Measurements from ENCODE around the gene CHURC1. TPM values are rescaled to one million over a fixed set of nuclear protein-coding genes. Genes with fewer than 3 reads are reported as not detected.

The CHURC1 gene
- total RNA-seq, 1 donor from 2014 or later: 72.6 TPM

- Histone ChIP-seq H3K9me3 (no peaks in the 10 kb centered on the region), H3K27me3 (ENCODE audit: low read depth) (no peaks in the 10 kb centered on the region), H3K4me3 (no peak overlapping the region), H3K36me3 (no peaks in the 10 kb centered on the region), H3K4me1 (no peaks in the 10 kb centered on the region), H3K27ac (no peak overlapping the region)
- DNase-seq (no peak), ATAC-seq (no peak)
- intact Hi-C loops (cut with DNase I): no loop called here
- TF ChIP-seq CTCF (IDR thresholded peaks at IDR 0.05): no peak
These were observed 24.9 kb upstream of the CHURC1 start for GRCh38 chr14:64889352-64889751.

GRCh38 chr14:64891173-64891838, 22.9 kb upstream of the CHURC1 start:
- intact Hi-C loops (cut with DNase I): no loop called here
- Histone ChIP-seq H3K27ac (no peak overlapping the region), H3K4me3 (no peak overlapping the region), H3K27me3 (ENCODE audit: low read depth) (no peaks in the 10 kb centered on the region), H3K36me3 (no peaks in the 10 kb centered on the region), H3K4me1 (no peaks in the 10 kb centered on the region), H3K9me3 (no peaks in the 10 kb centered on the region)
- no peak for DNase-seq
- TF ChIP-seq CTCF (IDR thresholded peaks at IDR 0.05): no peak
- no peak for ATAC-seq

GRCh38 chr14:64891839-64892375, 22.3 kb upstream of the CHURC1 start:
- TF ChIP-seq CTCF (IDR thresholded peaks at IDR 0.05): peak; percentile 61
- H3K9me3 ChIP-seq: no peaks in the 10 kb centered on the region
- intact Hi-C loops (cut with DNase I): no loop called here
- H3K4me3 ChIP-seq: no peak overlapping the region
- H3K27me3 ChIP-seq (ENCODE audit: low read depth): no peaks in the 10 kb centered on the region
- ATAC-seq (peak; percentile 76 to 80), DNase-seq (no peak)
- no peaks in the 10 kb centered on the region for H3K4me1 ChIP-seq
- H3K27ac ChIP-seq: no peak overlapping the region
- no peaks in the 10 kb centered on the region for H3K36me3 ChIP-seq

GRCh38 chr14:64899958-64900357, 14.3 kb upstream of the CHURC1 start:
- Histone ChIP-seq H3K36me3 (no peaks in the 10 kb centered on the region), H3K27me3 (ENCODE audit: low read depth) (peaks cover 5% of the 10 kb centered on the region), H3K9me3 (no peaks in the 10 kb centered on the region), H3K4me1 (no peaks in the 10 kb centered on the region), H3K4me3 (no peak overlapping the region), H3K27ac (no peak overlapping the region)
- peak in 1 of 2 donors; percentile 52 for ATAC-seq
- TF ChIP-seq CTCF (IDR thresholded peaks at IDR 0.05): no peak
- no peak for DNase-seq
- intact Hi-C loops (cut with DNase I): no loop called here

- no peaks in the 10 kb centered on the region for H3K9me3 ChIP-seq
- no peaks in the 10 kb centered on the region for H3K27me3 ChIP-seq (ENCODE audit: low read depth)
- no peak for ATAC-seq
- no peak for TF ChIP-seq CTCF (IDR thresholded peaks at IDR 0.05)
- no peak overlapping the region for H3K27ac ChIP-seq
- no peaks in the 10 kb centered on the region for H3K36me3 ChIP-seq
- no peaks in the 10 kb centered on the region for H3K4me1 ChIP-seq
- DNase-seq: no peak
- intact Hi-C loops (cut with DNase I): no loop called here
- H3K4me3 ChIP-seq: no peak overlapping the region
These were observed 8.2 kb upstream of the CHURC1 start for GRCh38 chr14:64906022-64906421.
